Measurements from ENCODE around the gene BICDL2.

- TF ChIP-seq CTCF (IDR thresholded peaks at IDR 0.05) (no peak), POLR2A (IDR thresholded peaks at IDR 0.05) (no peak)
These were observed 22.6 kb downstream of the BICDL2 start for GRCh38 chr16:3013998-3014690.

Measured in testis (tissue), 2 donors.